ENCODE results near the gene LMCD1. TPM values are rescaled to one million over a fixed set of nuclear protein-coding genes. Genes with fewer than 3 reads are reported as not detected.

Gene LMCD1
- total and polyA plus RNA-seq, 2 experiments from 2014 or later: 21.8 to 35.3 TPM

DNA sequence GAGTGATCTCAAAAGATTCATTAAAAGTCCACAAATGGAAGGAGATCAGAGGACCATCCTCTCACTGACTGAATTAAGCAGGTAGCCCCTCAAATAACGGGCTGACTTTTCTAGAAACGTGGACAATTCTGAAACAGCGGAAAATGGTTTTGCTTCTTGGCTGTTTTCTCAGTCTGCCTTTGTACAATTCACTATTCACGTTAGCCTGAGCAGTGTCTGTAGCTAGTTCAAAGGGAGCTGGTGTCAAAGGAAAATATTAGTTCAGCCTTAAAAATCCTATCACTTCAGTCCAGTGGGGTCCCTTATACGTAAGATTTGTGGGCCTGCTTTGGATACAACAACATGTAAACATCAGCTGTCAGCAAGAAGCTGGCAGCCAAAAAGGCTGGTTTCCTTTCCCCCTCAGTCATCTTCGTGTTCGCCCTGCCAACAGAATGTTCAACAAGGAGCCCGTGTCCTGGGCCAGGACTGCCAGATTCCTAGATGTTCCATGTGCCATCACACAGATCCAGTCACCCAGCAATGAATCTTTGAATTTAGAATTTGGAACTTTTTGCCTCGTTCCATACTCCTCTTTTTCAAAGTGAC, 19.3 kb downstream of the LMCD1 start:
- Mint-ChIP-seq H3K4me1 (peaks cover 23% of the 10 kb centered on the region), H3K9me3 (peaks cover 4% of the 10 kb centered on the region; the same call in 2 of the 3 replicates), H3K36me3 (ENCODE audit: low read depth) (peaks cover 4% of the 10 kb centered on the region; the same call in 1 of the 3 replicates), H3K27ac (no peak overlapping the region), H3K27me3 (ENCODE audit: insufficient read depth, low read depth, poor library complexity) (peaks cover 2% of the 10 kb centered on the region), H3K4me3 (no peak overlapping the region)
- H3K36me3 ChIP-seq (ENCODE audit: insufficient read depth): no peaks in the 10 kb centered on the region
- H3K4me2 ChIP-seq: no peak overlapping the region
- no peaks in the 10 kb centered on the region for H3K27me3 ChIP-seq (ENCODE audit: insufficient read depth)
- no peaks in the 10 kb centered on the region; the same call in 1 of the 2 replicates for H4K20me1 ChIP-seq (replicated peaks; ENCODE audit: insufficient read depth)
- ATAC-seq (no peak), DNase-seq (ENCODE audit: low spot score) (no peak)
- no peak for TF ChIP-seq NANOG (IDR thresholded peaks at IDR 0.05; ENCODE audit: borderline replicate concordance)
- TF ChIP-seq, protein P1, sequence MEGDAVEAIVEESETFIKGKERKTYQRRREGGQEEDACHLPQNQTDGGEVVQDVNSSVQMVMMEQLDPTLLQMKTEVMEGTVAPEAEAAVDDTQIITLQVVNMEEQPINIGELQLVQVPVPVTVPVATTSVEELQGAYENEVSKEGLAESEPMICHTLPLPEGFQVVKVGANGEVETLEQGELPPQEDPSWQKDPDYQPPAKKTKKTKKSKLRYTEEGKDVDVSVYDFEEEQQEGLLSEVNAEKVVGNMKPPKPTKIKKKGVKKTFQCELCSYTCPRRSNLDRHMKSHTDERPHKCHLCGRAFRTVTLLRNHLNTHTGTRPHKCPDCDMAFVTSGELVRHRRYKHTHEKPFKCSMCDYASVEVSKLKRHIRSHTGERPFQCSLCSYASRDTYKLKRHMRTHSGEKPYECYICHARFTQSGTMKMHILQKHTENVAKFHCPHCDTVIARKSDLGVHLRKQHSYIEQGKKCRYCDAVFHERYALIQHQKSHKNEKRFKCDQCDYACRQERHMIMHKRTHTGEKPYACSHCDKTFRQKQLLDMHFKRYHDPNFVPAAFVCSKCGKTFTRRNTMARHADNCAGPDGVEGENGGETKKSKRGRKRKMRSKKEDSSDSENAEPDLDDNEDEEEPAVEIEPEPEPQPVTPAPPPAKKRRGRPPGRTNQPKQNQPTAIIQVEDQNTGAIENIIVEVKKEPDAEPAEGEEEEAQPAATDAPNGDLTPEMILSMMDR (conservative IDR thresholded peaks at IDR 0.05; ENCODE audit: low read depth in 2 of 2): no peak
- TF ChIP-seq ZNF331 (CRISPR knock-in tag; IDR thresholded peaks at IDR 0.05; ENCODE audit: low read depth): no peak
- TF ChIP-seq, protein P2, sequence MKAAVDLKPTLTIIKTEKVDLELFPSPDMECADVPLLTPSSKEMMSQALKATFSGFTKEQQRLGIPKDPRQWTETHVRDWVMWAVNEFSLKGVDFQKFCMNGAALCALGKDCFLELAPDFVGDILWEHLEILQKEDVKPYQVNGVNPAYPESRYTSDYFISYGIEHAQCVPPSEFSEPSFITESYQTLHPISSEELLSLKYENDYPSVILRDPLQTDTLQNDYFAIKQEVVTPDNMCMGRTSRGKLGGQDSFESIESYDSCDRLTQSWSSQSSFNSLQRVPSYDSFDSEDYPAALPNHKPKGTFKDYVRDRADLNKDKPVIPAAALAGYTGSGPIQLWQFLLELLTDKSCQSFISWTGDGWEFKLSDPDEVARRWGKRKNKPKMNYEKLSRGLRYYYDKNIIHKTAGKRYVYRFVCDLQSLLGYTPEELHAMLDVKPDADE (IDR thresholded peaks at IDR 0.05): no peak
- TF ChIP-seq EZH2 (IDR thresholded peaks at IDR 0.05; ENCODE audit: low read depth, unreplicated experiment): no peak
- TF ChIP-seq ZNF114 (CRISPR knock-in tag; IDR thresholded peaks at IDR 0.05): no peak
- no peak for TF ChIP-seq EZH2phosphoT487 (IDR thresholded peaks at IDR 0.05; ENCODE audit: unreplicated experiment)
- no peak for TF ChIP-seq JUNB (IDR thresholded peaks at IDR 0.05; ENCODE audit: unreplicated experiment)
- TF ChIP-seq, protein P3, sequence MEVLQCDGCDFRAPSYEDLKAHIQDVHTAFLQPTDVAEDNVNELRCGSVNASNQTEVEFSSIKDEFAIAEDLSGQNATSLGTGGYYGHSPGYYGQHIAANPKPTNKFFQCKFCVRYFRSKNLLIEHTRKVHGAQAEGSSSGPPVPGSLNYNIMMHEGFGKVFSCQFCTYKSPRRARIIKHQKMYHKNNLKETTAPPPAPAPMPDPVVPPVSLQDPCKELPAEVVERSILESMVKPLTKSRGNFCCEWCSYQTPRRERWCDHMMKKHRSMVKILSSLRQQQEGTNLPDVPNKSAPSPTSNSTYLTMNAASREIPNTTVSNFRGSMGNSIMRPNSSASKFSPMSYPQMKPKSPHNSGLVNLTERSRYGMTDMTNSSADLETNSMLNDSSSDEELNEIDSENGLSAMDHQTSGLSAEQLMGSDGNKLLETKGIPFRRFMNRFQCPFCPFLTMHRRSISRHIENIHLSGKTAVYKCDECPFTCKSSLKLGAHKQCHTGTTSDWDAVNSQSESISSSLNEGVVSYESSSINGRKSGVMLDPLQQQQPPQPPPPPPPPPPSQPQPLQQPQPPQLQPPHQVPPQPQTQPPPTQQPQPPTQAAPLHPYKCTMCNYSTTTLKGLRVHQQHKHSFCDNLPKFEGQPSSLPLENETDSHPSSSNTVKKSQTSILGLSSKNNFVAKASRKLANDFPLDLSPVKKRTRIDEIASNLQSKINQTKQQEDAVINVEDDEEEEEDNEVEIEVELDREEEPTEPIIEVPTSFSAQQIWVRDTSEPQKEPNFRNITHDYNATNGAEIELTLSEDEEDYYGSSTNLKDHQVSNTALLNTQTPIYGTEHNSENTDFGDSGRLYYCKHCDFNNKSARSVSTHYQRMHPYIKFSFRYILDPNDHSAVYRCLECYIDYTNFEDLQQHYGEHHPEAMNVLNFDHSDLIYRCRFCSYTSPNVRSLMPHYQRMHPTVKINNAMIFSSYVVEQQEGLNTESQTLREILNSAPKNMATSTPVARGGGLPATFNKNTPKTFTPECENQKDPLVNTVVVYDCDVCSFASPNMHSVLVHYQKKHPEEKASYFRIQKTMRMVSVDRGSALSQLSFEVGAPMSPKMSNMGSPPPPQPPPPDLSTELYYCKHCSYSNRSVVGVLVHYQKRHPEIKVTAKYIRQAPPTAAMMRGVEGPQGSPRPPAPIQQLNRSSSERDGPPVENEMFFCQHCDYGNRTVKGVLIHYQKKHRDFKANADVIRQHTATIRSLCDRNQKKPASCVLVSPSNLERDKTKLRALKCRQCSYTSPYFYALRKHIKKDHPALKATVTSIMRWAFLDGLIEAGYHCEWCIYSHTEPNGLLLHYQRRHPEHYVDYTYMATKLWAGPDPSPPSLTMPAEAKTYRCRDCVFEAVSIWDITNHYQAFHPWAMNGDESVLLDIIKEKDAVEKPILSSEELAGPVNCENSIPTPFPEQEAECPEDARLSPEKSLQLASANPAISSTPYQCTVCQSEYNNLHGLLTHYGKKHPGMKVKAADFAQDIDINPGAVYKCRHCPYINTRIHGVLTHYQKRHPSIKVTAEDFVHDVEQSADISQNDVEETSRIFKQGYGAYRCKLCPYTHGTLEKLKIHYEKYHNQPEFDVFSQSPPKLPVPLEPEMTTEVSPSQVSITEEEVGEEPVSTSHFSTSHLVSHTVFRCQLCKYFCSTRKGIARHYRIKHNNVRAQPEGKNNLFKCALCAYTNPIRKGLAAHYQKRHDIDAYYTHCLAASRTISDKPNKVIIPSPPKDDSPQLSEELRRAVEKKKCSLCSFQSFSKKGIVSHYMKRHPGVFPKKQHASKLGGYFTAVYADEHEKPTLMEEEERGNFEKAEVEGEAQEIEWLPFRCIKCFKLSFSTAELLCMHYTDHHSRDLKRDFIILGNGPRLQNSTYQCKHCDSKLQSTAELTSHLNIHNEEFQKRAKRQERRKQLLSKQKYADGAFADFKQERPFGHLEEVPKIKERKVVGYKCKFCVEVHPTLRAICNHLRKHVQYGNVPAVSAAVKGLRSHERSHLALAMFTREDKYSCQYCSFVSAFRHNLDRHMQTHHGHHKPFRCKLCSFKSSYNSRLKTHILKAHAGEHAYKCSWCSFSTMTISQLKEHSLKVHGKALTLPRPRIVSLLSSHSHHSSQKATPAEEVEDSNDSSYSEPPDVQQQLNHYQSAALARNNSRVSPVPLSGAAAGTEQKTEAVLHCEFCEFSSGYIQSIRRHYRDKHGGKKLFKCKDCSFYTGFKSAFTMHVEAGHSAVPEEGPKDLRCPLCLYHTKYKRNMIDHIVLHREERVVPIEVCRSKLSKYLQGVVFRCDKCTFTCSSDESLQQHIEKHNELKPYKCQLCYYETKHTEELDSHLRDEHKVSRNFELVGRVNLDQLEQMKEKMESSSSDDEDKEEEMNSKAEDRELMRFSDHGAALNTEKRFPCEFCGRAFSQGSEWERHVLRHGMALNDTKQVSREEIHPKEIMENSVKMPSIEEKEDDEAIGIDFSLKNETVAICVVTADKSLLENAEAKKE (CRISPR knock-in tag; IDR thresholded peaks at IDR 0.05): no peak
- no peak for TF ChIP-seq CREB1 (CRISPR knock-in tag; IDR thresholded peaks at IDR 0.05; ENCODE audit: low read depth)
- no peak for TF ChIP-seq STAT1 (IDR thresholded peaks at IDR 0.05; ENCODE audit: unreplicated experiment)
- TF ChIP-seq, protein P4, sequence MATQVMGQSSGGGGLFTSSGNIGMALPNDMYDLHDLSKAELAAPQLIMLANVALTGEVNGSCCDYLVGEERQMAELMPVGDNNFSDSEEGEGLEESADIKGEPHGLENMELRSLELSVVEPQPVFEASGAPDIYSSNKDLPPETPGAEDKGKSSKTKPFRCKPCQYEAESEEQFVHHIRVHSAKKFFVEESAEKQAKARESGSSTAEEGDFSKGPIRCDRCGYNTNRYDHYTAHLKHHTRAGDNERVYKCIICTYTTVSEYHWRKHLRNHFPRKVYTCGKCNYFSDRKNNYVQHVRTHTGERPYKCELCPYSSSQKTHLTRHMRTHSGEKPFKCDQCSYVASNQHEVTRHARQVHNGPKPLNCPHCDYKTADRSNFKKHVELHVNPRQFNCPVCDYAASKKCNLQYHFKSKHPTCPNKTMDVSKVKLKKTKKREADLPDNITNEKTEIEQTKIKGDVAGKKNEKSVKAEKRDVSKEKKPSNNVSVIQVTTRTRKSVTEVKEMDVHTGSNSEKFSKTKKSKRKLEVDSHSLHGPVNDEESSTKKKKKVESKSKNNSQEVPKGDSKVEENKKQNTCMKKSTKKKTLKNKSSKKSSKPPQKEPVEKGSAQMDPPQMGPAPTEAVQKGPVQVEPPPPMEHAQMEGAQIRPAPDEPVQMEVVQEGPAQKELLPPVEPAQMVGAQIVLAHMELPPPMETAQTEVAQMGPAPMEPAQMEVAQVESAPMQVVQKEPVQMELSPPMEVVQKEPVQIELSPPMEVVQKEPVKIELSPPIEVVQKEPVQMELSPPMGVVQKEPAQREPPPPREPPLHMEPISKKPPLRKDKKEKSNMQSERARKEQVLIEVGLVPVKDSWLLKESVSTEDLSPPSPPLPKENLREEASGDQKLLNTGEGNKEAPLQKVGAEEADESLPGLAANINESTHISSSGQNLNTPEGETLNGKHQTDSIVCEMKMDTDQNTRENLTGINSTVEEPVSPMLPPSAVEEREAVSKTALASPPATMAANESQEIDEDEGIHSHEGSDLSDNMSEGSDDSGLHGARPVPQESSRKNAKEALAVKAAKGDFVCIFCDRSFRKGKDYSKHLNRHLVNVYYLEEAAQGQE (IDR thresholded peaks at IDR 0.05; ENCODE audit: unreplicated experiment): no peak
- TF ChIP-seq POLR2AphosphoS5 (IDR thresholded peaks at IDR 0.05; ENCODE audit: low read depth): no peak
- H3K79me2 ChIP-seq (replicated peaks; ENCODE audit: insufficient read depth): peaks cover 20% of the 10 kb centered on the region
- no peaks in the 10 kb centered on the region for H3F3A ChIP-seq (replicated peaks; ENCODE audit: low read depth)
- H3K4me1 ChIP-seq (ENCODE audit: insufficient read depth): peaks cover 30% of the 10 kb centered on the region
- H3K27ac ChIP-seq (ENCODE audit: low read depth): 0 out of 2 replicates have a peak overlapping the region, but pooled peaks have one; percentile 48
- H2AFZ ChIP-seq: no peak overlapping the region
- peaks cover 8% of the 10 kb centered on the region; the same call in 1 of the 2 replicates for H3K9me2 ChIP-seq (ENCODE audit: insufficient read depth)
- no peak overlapping the region for H3K4me3 ChIP-seq

Data from GM23338 (cell line).